NB4 (cell line): Measurements from ENCODE around the gene POU2F1.

Source experiments
- DNase-seq: peaks from one replicate; pipeline ENCODE4 v3.0.0; 2010; ENCODE audit warnings: low read depth
- H3K4me3 ChIP-seq: one replicate; pipeline ENCODE4 v1.5.1; 2011; ENCODE audit warnings: mild to moderate bottlenecking, low read depth, low read length, moderate library complexity
- CTCF ChIP-seq: IDR thresholded peaks from one replicate; pipeline ENCODE4 v1.5.1; 2012; ENCODE audit warnings: low read depth, low read length
- MAX ChIP-seq: IDR thresholded peaks from 2 replicates; pipeline ENCODE4 v1.6.1; 2011; ENCODE audit warnings: low read depth, low read length
- MYC ChIP-seq: IDR thresholded peaks from 2 replicates; pipeline ENCODE4 v1.6.1; 2011; ENCODE audit warnings: low read depth, low read length
- POLR2A ChIP-seq: IDR thresholded peaks from 2 replicates; pipeline ENCODE4 v1.6.1; 2011; ENCODE audit warnings: mild to moderate bottlenecking; ENCODE audit not compliant: insufficient read length; ENCODE audit errors: extremely low read depth

POU2F1 gene

DNA sequence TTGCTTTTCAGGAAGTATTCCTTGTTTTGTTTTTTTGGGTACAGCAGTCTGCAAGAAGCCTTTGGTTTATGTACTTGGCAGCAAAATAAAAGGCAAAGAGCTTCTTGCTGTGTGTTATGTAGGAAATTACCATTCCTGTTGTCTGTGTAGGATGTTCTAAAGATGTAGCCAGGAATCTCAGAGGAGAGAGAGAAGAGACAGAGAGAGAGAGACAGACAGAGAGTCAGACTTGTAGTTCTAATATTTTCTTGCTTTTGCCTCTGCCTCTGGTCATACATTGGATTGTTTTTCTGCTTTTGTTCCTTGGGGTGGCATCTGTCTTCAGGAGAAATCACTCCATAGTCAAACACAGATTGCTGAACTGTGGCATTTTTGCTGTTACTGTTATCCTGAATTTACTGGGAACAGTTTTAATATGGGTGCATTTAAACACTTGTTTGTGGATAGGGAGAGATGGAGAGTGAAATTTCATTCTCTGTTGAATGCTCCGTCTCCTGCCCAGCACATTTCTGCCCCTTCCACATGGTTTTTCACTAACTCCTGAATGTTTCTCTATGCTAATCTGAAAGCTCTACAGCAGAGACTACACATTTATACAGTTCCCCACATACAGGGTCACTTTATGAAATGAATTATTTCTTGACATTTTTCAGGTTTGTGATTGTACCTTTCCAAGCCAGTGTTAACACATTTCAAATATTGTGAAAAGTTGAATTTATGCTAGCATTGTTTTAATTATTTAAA is 49.8 kb downstream of the POU2F1 start:
- H3K4me3 ChIP-seq, result no peak overlapping the region
- no peak for TF ChIP-seq MYC
- DNase-seq, result no peak

DNA sequence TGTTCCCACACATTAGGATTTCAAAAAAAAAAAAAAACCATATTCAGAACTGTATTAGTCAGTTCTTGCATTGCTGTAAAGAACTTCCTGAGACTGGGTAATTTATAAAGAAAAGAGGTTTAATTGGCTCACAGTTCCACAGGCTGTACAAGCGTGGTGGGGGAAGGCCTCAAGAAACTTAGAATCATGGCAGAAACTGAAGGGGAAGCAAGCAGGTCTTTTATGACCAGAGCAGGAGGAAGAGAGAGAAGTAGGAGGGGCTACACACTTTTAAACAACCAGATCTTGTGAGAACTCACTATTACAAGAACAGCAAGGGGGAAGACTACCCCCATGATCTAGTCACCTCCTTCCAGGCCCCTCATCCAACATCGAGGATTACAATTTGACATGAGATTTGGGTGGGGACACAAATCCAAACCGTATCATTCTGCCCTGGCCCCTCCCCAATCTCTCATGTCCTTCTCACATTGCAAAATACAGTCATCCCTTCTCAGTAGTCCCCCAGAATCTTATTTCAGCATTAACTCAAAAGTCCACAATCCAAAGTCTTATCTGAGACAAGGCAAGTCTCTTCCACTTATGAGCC is 51.8 kb downstream of the POU2F1 start:
- H3K4me3 ChIP-seq, result no peak overlapping the region
- DNase-seq, result peak; percentile 45
- TF ChIP-seq CTCF (no peak), POLR2A (no peak)

DNA sequence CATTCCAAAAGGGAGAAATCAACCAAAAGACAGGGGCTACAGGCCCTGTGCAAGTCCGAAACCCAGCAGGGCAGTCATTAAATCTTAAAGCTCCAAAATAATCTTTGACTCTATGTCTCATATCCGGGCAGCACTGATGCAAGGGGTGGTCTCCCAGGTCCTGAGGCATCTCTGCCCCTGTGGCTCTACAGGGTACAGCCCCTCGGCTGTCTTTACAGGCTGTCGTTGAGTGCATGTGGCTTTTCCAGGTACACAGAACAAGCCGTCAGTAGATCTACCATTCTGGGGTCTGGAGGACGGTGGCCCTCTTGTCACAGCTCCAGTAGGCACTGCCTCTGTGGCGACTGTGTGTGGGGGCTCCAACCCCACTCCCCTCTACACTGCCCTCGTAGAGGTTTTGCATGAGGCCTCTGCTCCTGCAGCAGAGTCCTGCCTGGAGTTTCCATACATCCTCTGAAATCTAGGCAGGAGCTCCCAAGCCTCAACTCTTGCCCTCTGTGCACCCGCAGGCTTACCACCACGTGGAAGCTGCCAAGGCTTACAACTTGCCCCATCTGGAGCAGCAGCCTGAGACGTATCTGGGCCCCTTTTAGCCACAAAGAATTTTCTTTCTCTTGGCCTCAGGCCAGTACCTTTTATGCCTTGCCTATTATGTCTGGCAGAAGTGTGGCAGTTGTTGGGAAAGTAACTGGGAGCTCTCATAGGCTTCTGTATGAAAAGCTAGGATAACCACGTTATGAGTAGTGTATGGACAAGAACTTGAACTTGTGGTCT is 52.5 kb downstream of the POU2F1 start:
- H3K4me3 ChIP-seq, result no peak overlapping the region
- peak; percentile 27 for DNase-seq
- no peak for TF ChIP-seq POLR2A
- TF ChIP-seq CTCF, result no peak
- no peak for TF ChIP-seq MYC
- TF ChIP-seq MAX, result no peak

GRCh38 chr1:167274061-167274460 is 53.4 kb downstream of the POU2F1 start:
- no peak overlapping the region for H3K4me3 ChIP-seq
- DNase-seq, result no peak
- TF ChIP-seq MYC (no peak), CTCF (no peak), POLR2A (no peak), MAX (no peak)

DNA sequence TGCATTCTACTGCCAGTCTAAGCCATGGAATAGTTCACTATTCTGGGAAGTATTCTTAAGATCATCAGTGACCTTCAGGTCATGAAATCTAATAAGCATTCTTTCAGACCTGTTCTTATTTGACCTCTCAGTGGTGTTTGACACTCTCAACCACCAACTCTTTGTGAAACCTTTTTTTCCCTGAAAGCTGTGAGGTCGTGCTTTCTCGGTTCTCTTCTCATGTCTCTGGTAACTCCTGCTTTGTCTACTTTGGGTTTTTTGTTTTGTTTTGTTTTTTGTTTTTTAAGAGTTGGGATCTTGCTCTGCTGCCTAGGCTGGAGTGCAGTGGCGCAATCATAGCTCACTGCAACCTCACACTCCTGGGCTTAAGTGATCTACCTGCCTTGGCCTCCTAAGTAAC is 56.3 kb downstream of the POU2F1 start:
- TF ChIP-seq MYC, result no peak
- TF ChIP-seq MAX, result no peak
- no peak for TF ChIP-seq POLR2A
- TF ChIP-seq CTCF, result no peak
- DNase-seq, result no peak
- H3K4me3 ChIP-seq, result no peak overlapping the region

GRCh38 chr1:167278497-167278896 is 57.8 kb downstream of the POU2F1 start:
- TF ChIP-seq MAX (no peak), POLR2A (no peak), CTCF (no peak), MYC (no peak)
- no peak for DNase-seq
- no peak overlapping the region for H3K4me3 ChIP-seq
